Naive B cell (primary cell): ENCODE results near the gene LPP. TPM values are rescaled to one million over a fixed set of nuclear protein-coding genes. Genes with fewer than 3 reads are reported as not detected.
A peak's percentile ranks its signal among the peaks of the same experiment; 100 is the strongest.

Experiments
- ATAC-seq, 2 donors: fragments of 150-1000 bp; cut with Tn5 transposase; 2 replicates each; pipeline ENCODE4 v1.10.0; 2021; ENCODE audit warnings: low read depth in 2 of 2, mild to moderate bottlenecking in 2 of 2, moderate library complexity in 2 of 2
- DNase-seq: peaks from one replicate; pipeline ENCODE4 v3.0.0; 2022
- H3K27ac Mint-ChIP-seq, 6 donors: one replicate each; pipeline ENCODE4 v1.8.0; 2020 to 2022; ENCODE audit warnings: mild to moderate bottlenecking in 6 of 6, mixed read lengths in 6 of 6, moderate library complexity in 5 of 6, inconsistent platforms in 2 of 6
- H3K27me3 Mint-ChIP-seq, 3 donors: one replicate each; pipeline ENCODE4 v1.8.0; 2021 to 2022; ENCODE audit warnings: mixed read lengths in 3 of 3, mild to moderate bottlenecking in 1 of 3
- H3K36me3 Mint-ChIP-seq, 2 donors: one replicate each; pipeline ENCODE4 v1.8.0; 2020 to 2022; ENCODE audit warnings: mixed read lengths in 2 of 2, inconsistent platforms in 1 of 2, mild to moderate bottlenecking in 1 of 2
- H3K4me1 Mint-ChIP-seq, 3 donors: one replicate each; pipeline ENCODE4 v1.8.0; 2020 to 2022; ENCODE audit warnings: mixed read lengths in 3 of 3, inconsistent platforms in 1 of 3, mild to moderate bottlenecking in 1 of 3, moderate library complexity in 1 of 3
- H3K4me3 Mint-ChIP-seq, 8 donors: one replicate each; pipeline ENCODE4 v1.8.0; 2020 to 2022; ENCODE audit warnings: mild to moderate bottlenecking in 8 of 8, mixed read lengths in 8 of 8, moderate library complexity in 8 of 8, inconsistent platforms in 2 of 8
- H3K9me3 Mint-ChIP-seq, 7 donors: one replicate each; pipeline ENCODE4 v1.8.0; 2020 to 2022; ENCODE audit warnings: mixed read lengths in 7 of 7, mild to moderate bottlenecking in 5 of 7, inconsistent platforms in 2 of 7, moderate library complexity in 1 of 7
- polyA plus RNA-seq, 6 donors: library from polyadenylated mRNA; unstranded; fragments of 300-500 nt; fragmentation: Illumina TruSeq; gene quantifications; one replicate each; pipeline ENCODE4 v1.2.3, GENCODE V29; 2021; ENCODE audit warnings: low read depth in 6 of 6

The LPP gene
- polyA plus RNA-seq, 6 donors from 2014 or later: 9.6 to 58.6 (median 25.4) TPM

GRCh38 chr3:188583341-188584161 lies 429.6 kb downstream of the LPP start:
- DNase-seq: no peak
- no peaks in the 10 kb centered on the region for H3K27me3 Mint-ChIP-seq
- no peak overlapping the region for H3K27ac Mint-ChIP-seq
- H3K36me3 Mint-ChIP-seq: no peaks in the 10 kb centered on the region
- ATAC-seq: peak; percentile 43 to 61
- H3K9me3 Mint-ChIP-seq: peaks cover 0 to 4% (median 0%) of the 10 kb centered on the region in 7 donors
- H3K4me1 Mint-ChIP-seq: peaks cover 12 to 28% (median 19%) of the 10 kb centered on the region in 3 donors
- no peak overlapping the region for H3K4me3 Mint-ChIP-seq

GRCh38 chr3:188584162-188584529 lies 430.2 kb downstream of the LPP start:
- Mint-ChIP-seq H3K27ac (peak overlapping the region in 1 of 6 donors; percentile 91), H3K27me3 (no peaks in the 10 kb centered on the region), H3K4me1 (peaks cover 12 to 28% (median 17%) of the 10 kb centered on the region in 3 donors), H3K9me3 (peaks cover 0 to 4% (median 0%) of the 10 kb centered on the region in 7 donors), H3K36me3 (no peaks in the 10 kb centered on the region), H3K4me3 (peak overlapping the region in 1 of 8 donors; percentile 61)
- DNase-seq: no peak
- peak; percentile 7 to 12 for ATAC-seq

GRCh38 chr3:188584958-188585689 lies 431.2 kb downstream of the LPP start:
- Mint-ChIP-seq H3K4me1 (peaks cover 11 to 31% (median 17%) of the 10 kb centered on the region in 3 donors), H3K4me3 (peak overlapping the region in 5 of 8 donors; percentile 45 to 69 (median 61)), H3K36me3 (no peaks in the 10 kb centered on the region), H3K27ac (peak overlapping the region in 4 of 6 donors; percentile 75 to 93 (median 90)), H3K27me3 (no peaks in the 10 kb centered on the region), H3K9me3 (peaks cover 0 to 4% (median 0%) of the 10 kb centered on the region in 7 donors)
- ATAC-seq: peak in 1 of 2 donors; percentile 48
- no peak for DNase-seq

GRCh38 chr3:188589071-188589470 lies 435.1 kb downstream of the LPP start:
- no peaks in the 10 kb centered on the region for H3K9me3 Mint-ChIP-seq
- ATAC-seq: no peak
- peaks cover 21 to 31% (median 22%) of the 10 kb centered on the region in 3 donors for H3K4me1 Mint-ChIP-seq
- no peaks in the 10 kb centered on the region for H3K27me3 Mint-ChIP-seq
- H3K4me3 Mint-ChIP-seq: no peak overlapping the region
- H3K27ac Mint-ChIP-seq: peak overlapping the region in 1 of 6 donors; percentile 55
- peaks cover 0 to 5% of the 10 kb centered on the region in 2 donors for H3K36me3 Mint-ChIP-seq
- DNase-seq: no peak

- H3K27ac Mint-ChIP-seq: no peak overlapping the region
- H3K4me1 Mint-ChIP-seq: peaks cover 21 to 27% (median 22%) of the 10 kb centered on the region in 3 donors
- DNase-seq (no peak), ATAC-seq (no peak)
- H3K4me3 Mint-ChIP-seq: no peak overlapping the region
- H3K9me3 Mint-ChIP-seq: no peaks in the 10 kb centered on the region
- no peaks in the 10 kb centered on the region for H3K27me3 Mint-ChIP-seq
- peaks cover 0 to 5% of the 10 kb centered on the region in 2 donors for H3K36me3 Mint-ChIP-seq
Observed at GRCh38 chr3:188589771-188590170, 435.8 kb downstream of the LPP start.

- H3K36me3 Mint-ChIP-seq: peaks cover 0 to 5% of the 10 kb centered on the region in 2 donors
- no peaks in the 10 kb centered on the region for H3K27me3 Mint-ChIP-seq
- DNase-seq (no peak), ATAC-seq (no peak)
- no peak overlapping the region for H3K4me3 Mint-ChIP-seq
- peak overlapping the region in 1 of 6 donors; percentile 43 for H3K27ac Mint-ChIP-seq
- H3K9me3 Mint-ChIP-seq: no peaks in the 10 kb centered on the region
- H3K4me1 Mint-ChIP-seq: peaks cover 19 to 23% (median 22%) of the 10 kb centered on the region in 3 donors
Observed at GRCh38 chr3:188590557-188590956, 436.6 kb downstream of the LPP start.

- H3K27me3 Mint-ChIP-seq: no peaks in the 10 kb centered on the region
- H3K9me3 Mint-ChIP-seq: no peaks in the 10 kb centered on the region
Observed at GRCh38 chr3:188594139-188594538, 440.2 kb downstream of the LPP start.

GRCh38 chr3:188595890-188596376 lies 442.0 kb downstream of the LPP start:
- Mint-ChIP-seq H3K27ac (peak overlapping the region in 1 of 6 donors; percentile 53), H3K36me3 (peaks cover 0 to 5% of the 10 kb centered on the region in 2 donors), H3K4me3 (no peak overlapping the region), H3K9me3 (no peaks in the 10 kb centered on the region), H3K4me1 (peaks cover 0 to 11% (median 9%) of the 10 kb centered on the region in 3 donors), H3K27me3 (no peaks in the 10 kb centered on the region)
- ATAC-seq: no peak
- DNase-seq: no peak

More at GRCh38 chr3:188594139-188594538, 440.2 kb downstream of the LPP start:
- no peak overlapping the region for H3K27ac Mint-ChIP-seq
- H3K4me1 Mint-ChIP-seq: peaks cover 8 to 13% (median 11%) of the 10 kb centered on the region in 3 donors
- H3K36me3 Mint-ChIP-seq: peaks cover 0 to 5% of the 10 kb centered on the region in 2 donors
- no peak overlapping the region for H3K4me3 Mint-ChIP-seq
- ATAC-seq: no peak
- DNase-seq: no peak

- ATAC-seq (no peak), DNase-seq (no peak)
- Mint-ChIP-seq H3K27ac (peak overlapping the region in 1 of 6 donors; percentile 18), H3K36me3 (peaks cover 0 to 2% of the 10 kb centered on the region in 2 donors), H3K27me3 (no peaks in the 10 kb centered on the region), H3K4me3 (no peak overlapping the region), H3K9me3 (no peaks in the 10 kb centered on the region), H3K4me1 (peaks cover 0 to 2% (median 0%) of the 10 kb centered on the region in 3 donors)
Observed at GRCh38 chr3:188598894-188599293, 444.9 kb downstream of the LPP start.

GRCh38 chr3:188602111-188602510 lies 448.2 kb downstream of the LPP start:
- Mint-ChIP-seq H3K36me3 (peaks cover 7% of the 10 kb centered on the region in 2 donors), H3K4me3 (no peak overlapping the region), H3K27me3 (no peaks in the 10 kb centered on the region), H3K4me1 (peaks cover 7 to 17% (median 11%) of the 10 kb centered on the region in 3 donors), H3K27ac (no peak overlapping the region), H3K9me3 (no peaks in the 10 kb centered on the region)
- no peak for DNase-seq
- no peak for ATAC-seq

GRCh38 chr3:188602620-188603019 lies 448.7 kb downstream of the LPP start:
- Mint-ChIP-seq H3K27me3 (no peaks in the 10 kb centered on the region), H3K36me3 (peaks cover 7% of the 10 kb centered on the region in 2 donors), H3K4me1 (peaks cover 7 to 17% (median 11%) of the 10 kb centered on the region in 3 donors), H3K4me3 (no peak overlapping the region), H3K9me3 (no peaks in the 10 kb centered on the region), H3K27ac (no peak overlapping the region)
- DNase-seq: no peak
- ATAC-seq: no peak

GRCh38 chr3:188604651-188605050 lies 450.7 kb downstream of the LPP start:
- Mint-ChIP-seq H3K36me3 (peaks cover 14 to 21% of the 10 kb centered on the region in 2 donors), H3K27ac (peak overlapping the region in 1 of 6 donors; percentile 0), H3K4me3 (no peak overlapping the region), H3K9me3 (peaks cover 2 to 11% (median 7%) of the 10 kb centered on the region in 7 donors), H3K27me3 (no peaks in the 10 kb centered on the region), H3K4me1 (peaks cover 13 to 19% (median 15%) of the 10 kb centered on the region in 3 donors)
- DNase-seq: no peak
- no peak for ATAC-seq

GRCh38 chr3:188605231-188605630 lies 451.3 kb downstream of the LPP start:
- ATAC-seq (no peak), DNase-seq (no peak)
- peaks cover 20 to 26% of the 10 kb centered on the region in 2 donors for H3K36me3 Mint-ChIP-seq
- H3K27me3 Mint-ChIP-seq: no peaks in the 10 kb centered on the region
- peak overlapping the region in 1 of 6 donors; percentile 7 for H3K27ac Mint-ChIP-seq
- H3K4me1 Mint-ChIP-seq: peaks cover 13 to 19% (median 15%) of the 10 kb centered on the region in 3 donors
- H3K4me3 Mint-ChIP-seq: no peak overlapping the region
- H3K9me3 Mint-ChIP-seq: peaks cover 2 to 11% (median 7%) of the 10 kb centered on the region in 7 donors
